Measurements from ENCODE around the gene SRBD1. TPM values are rescaled to one million over a fixed set of nuclear protein-coding genes. Genes with fewer than 3 reads are reported as not detected.

SRBD1 gene
- total RNA-seq, 2 experiments from 2014 or later: 19.4 to 20.0 TPM

GRCh38 chr2:45647986-45648520 lies 37.0 kb upstream of the SRBD1 start:
- peaks cover 36% of the 10 kb centered on the region for H3K4me1 Mint-ChIP-seq
- no peak overlapping the region for H3K4me3 Mint-ChIP-seq
- H3K9me3 Mint-ChIP-seq: no peaks in the 10 kb centered on the region
- no peak for DNase-seq
- no peak overlapping the region for H3K27ac Mint-ChIP-seq
- ChIA-PET CTCF (no interaction called here), POLR2A (no interaction called here)
- H3K27me3 Mint-ChIP-seq: peaks cover 19% of the 10 kb centered on the region
- H3K36me3 Mint-ChIP-seq (ENCODE audit: low read depth): peaks cover 4% of the 10 kb centered on the region

GRCh38 chr2:45647356-45647755 lies 36.3 kb upstream of the SRBD1 start:
- Mint-ChIP-seq H3K27me3 (peaks cover 18% of the 10 kb centered on the region), H3K9me3 (no peaks in the 10 kb centered on the region), H3K36me3 (ENCODE audit: low read depth) (peaks cover 4% of the 10 kb centered on the region), H3K4me3 (no peak overlapping the region), H3K4me1 (peaks cover 31% of the 10 kb centered on the region), H3K27ac (no peak overlapping the region)
- ChIA-PET CTCF (interaction anchor here (1.0 to 1.7 kb wide), 3 partner anchors 9 to 95 kb away, joined by 3 to 5 read pairs (median 3); no protein-coding TSS in a partner anchor), POLR2A (no interaction called here)
- DNase-seq: no peak

- peaks cover 23% of the 10 kb centered on the region for H3K27me3 Mint-ChIP-seq
- H3K27ac Mint-ChIP-seq: no peak overlapping the region
- DNase-seq: no peak
- peaks cover 2% of the 10 kb centered on the region for H3K36me3 Mint-ChIP-seq (ENCODE audit: low read depth)
- H3K9me3 Mint-ChIP-seq: no peaks in the 10 kb centered on the region
- ChIA-PET POLR2A (no interaction called here), CTCF (interaction anchor here (0.6 to 1.7 kb wide), 3 partner anchors 10 to 133 kb away, joined by 3 to 5 read pairs (median 3); no protein-coding TSS in a partner anchor)
- peaks cover 26% of the 10 kb centered on the region for H3K4me1 Mint-ChIP-seq
- H3K4me3 Mint-ChIP-seq: no peak overlapping the region
Measured at GRCh38 chr2:45646289-45646688, 35.2 kb upstream of the SRBD1 start.

GRCh38 chr2:45643543-45644542 lies 32.8 kb upstream of the SRBD1 start:
- ChIA-PET POLR2A (no interaction called here), CTCF (interaction anchor here (0.7 to 1.5 kb wide), 7 partner anchors 9 to 292 kb away, joined by 3 to 6 read pairs (median 4); no protein-coding TSS in a partner anchor)
- H3K4me1 Mint-ChIP-seq: peaks cover 18% of the 10 kb centered on the region
- peaks cover 33% of the 10 kb centered on the region for H3K27me3 Mint-ChIP-seq
- peak; percentile 65 for DNase-seq
- no peaks in the 10 kb centered on the region for H3K9me3 Mint-ChIP-seq
- H3K27ac Mint-ChIP-seq: no peak overlapping the region
- peak overlapping the region; percentile 55 for H3K4me3 Mint-ChIP-seq
- H3K36me3 Mint-ChIP-seq (ENCODE audit: low read depth): no peaks in the 10 kb centered on the region

GRCh38 chr2:45643095-45643494 lies 32.0 kb upstream of the SRBD1 start:
- Mint-ChIP-seq H3K4me1 (peaks cover 17% of the 10 kb centered on the region), H3K36me3 (ENCODE audit: low read depth) (no peaks in the 10 kb centered on the region), H3K9me3 (no peaks in the 10 kb centered on the region), H3K27ac (no peak overlapping the region), H3K4me3 (peak overlapping the region; percentile 55), H3K27me3 (peaks cover 37% of the 10 kb centered on the region)
- ChIA-PET POLR2A (no interaction called here), CTCF (interaction anchor here (0.6 to 1.5 kb wide), 7 partner anchors 16 to 298 kb away, joined by 3 to 6 read pairs (median 4); no protein-coding TSS in a partner anchor)
- no peak for DNase-seq

- POLR2A ChIA-PET: no interaction called here
- Mint-ChIP-seq H3K27me3 (peaks cover 42% of the 10 kb centered on the region), H3K27ac (no peak overlapping the region), H3K36me3 (ENCODE audit: low read depth) (no peaks in the 10 kb centered on the region), H3K9me3 (no peaks in the 10 kb centered on the region), H3K4me3 (no peak overlapping the region), H3K4me1 (peaks cover 18% of the 10 kb centered on the region)
- DNase-seq: no peak
- CTCF ChIA-PET: interaction anchor here (0.9 kb wide), 1 partner anchor 26 kb away, joined by 3 read pairs; no protein-coding TSS in a partner anchor
Measured at GRCh38 chr2:45640576-45640975, 29.5 kb upstream of the SRBD1 start.

- Mint-ChIP-seq H3K36me3 (ENCODE audit: low read depth) (no peaks in the 10 kb centered on the region), H3K27me3 (peaks cover 46% of the 10 kb centered on the region), H3K4me3 (no peak overlapping the region), H3K9me3 (no peaks in the 10 kb centered on the region), H3K27ac (no peak overlapping the region), H3K4me1 (peaks cover 8% of the 10 kb centered on the region)
- DNase-seq: no peak
- ChIA-PET CTCF (interaction anchor here (0.5 to 1.1 kb wide), 3 partner anchors 12 to 220 kb away, joined by 3 to 5 read pairs (median 4); no protein-coding TSS in a partner anchor), POLR2A (no interaction called here)
Measured at GRCh38 chr2:45637440-45637839, 26.4 kb upstream of the SRBD1 start.

GRCh38 chr2:45636008-45636407 lies 24.9 kb upstream of the SRBD1 start:
- no peaks in the 10 kb centered on the region for H3K9me3 Mint-ChIP-seq
- H3K4me3 Mint-ChIP-seq: no peak overlapping the region
- peaks cover 48% of the 10 kb centered on the region for H3K27me3 Mint-ChIP-seq
- no peak overlapping the region for H3K27ac Mint-ChIP-seq
- no peak for DNase-seq
- no peaks in the 10 kb centered on the region for H3K36me3 Mint-ChIP-seq (ENCODE audit: low read depth)
- ChIA-PET POLR2A (no interaction called here), CTCF (interaction anchor here (1.1 kb wide), 1 partner anchor 14 kb away, joined by 5 read pairs; no protein-coding TSS in a partner anchor)
- peaks cover 8% of the 10 kb centered on the region for H3K4me1 Mint-ChIP-seq

- H3K4me3 Mint-ChIP-seq: no peak overlapping the region
- POLR2A ChIA-PET: no interaction called here
- H3K27ac Mint-ChIP-seq: no peak overlapping the region
- H3K9me3 Mint-ChIP-seq: no peaks in the 10 kb centered on the region
- H3K4me1 Mint-ChIP-seq: peaks cover 8% of the 10 kb centered on the region
- H3K36me3 Mint-ChIP-seq (ENCODE audit: low read depth): no peaks in the 10 kb centered on the region
- H3K27me3 Mint-ChIP-seq: peaks cover 53% of the 10 kb centered on the region
- CTCF ChIA-PET: no interaction called here
- no peak for DNase-seq
Measured at GRCh38 chr2:45634223-45634622, 23.2 kb upstream of the SRBD1 start.

- DNase-seq: no peak
- Mint-ChIP-seq H3K4me3 (no peak overlapping the region), H3K4me1 (no peaks in the 10 kb centered on the region), H3K27me3 (peaks cover 51% of the 10 kb centered on the region), H3K36me3 (ENCODE audit: low read depth) (no peaks in the 10 kb centered on the region), H3K9me3 (no peaks in the 10 kb centered on the region), H3K27ac (no peak overlapping the region)
- ChIA-PET CTCF (no interaction called here), POLR2A (no interaction called here)
Measured at GRCh38 chr2:45631955-45632354, 20.9 kb upstream of the SRBD1 start.

- H3K36me3 Mint-ChIP-seq (ENCODE audit: low read depth): no peaks in the 10 kb centered on the region
- CTCF ChIA-PET: interaction anchor here (1.2 kb wide), 1 partner anchor 8 kb away, joined by 4 read pairs; no protein-coding TSS in a partner anchor
- no peaks in the 10 kb centered on the region for H3K4me1 Mint-ChIP-seq
- POLR2A ChIA-PET: no interaction called here
- peaks cover 50% of the 10 kb centered on the region for H3K27me3 Mint-ChIP-seq
- no peaks in the 10 kb centered on the region for H3K9me3 Mint-ChIP-seq
- no peak overlapping the region for H3K27ac Mint-ChIP-seq
- no peak for DNase-seq
- no peak overlapping the region for H3K4me3 Mint-ChIP-seq
Measured at GRCh38 chr2:45631319-45631718, 20.3 kb upstream of the SRBD1 start.

GRCh38 chr2:45629971-45630370 lies 18.9 kb upstream of the SRBD1 start:
- peaks cover 54% of the 10 kb centered on the region for H3K27me3 Mint-ChIP-seq

GRCh38 chr2:45627911-45628310 lies 16.8 kb upstream of the SRBD1 start:
- H3K9me3 Mint-ChIP-seq: no peaks in the 10 kb centered on the region
- H3K4me1 Mint-ChIP-seq: no peaks in the 10 kb centered on the region
- H3K4me3 Mint-ChIP-seq: no peak overlapping the region
- H3K36me3 Mint-ChIP-seq (ENCODE audit: low read depth): no peaks in the 10 kb centered on the region
- no peak for DNase-seq
- H3K27ac Mint-ChIP-seq: no peak overlapping the region
- peaks cover 47% of the 10 kb centered on the region for H3K27me3 Mint-ChIP-seq
- POLR2A ChIA-PET: no interaction called here
- CTCF ChIA-PET: interaction anchor here (0.9 to 1.7 kb wide), 3 partner anchors 13 to 16 kb away, joined by 3 to 4 read pairs (median 4); no protein-coding TSS in a partner anchor

More at GRCh38 chr2:45629971-45630370, 18.9 kb upstream of the SRBD1 start:
- Mint-ChIP-seq H3K36me3 (ENCODE audit: low read depth) (no peaks in the 10 kb centered on the region), H3K4me1 (no peaks in the 10 kb centered on the region), H3K9me3 (no peaks in the 10 kb centered on the region), H3K4me3 (no peak overlapping the region), H3K27ac (no peak overlapping the region)
- ChIA-PET CTCF (interaction anchor here (1.2 kb wide), 1 partner anchor 10 kb away, joined by 4 read pairs; no protein-coding TSS in a partner anchor), POLR2A (no interaction called here)
- no peak for DNase-seq
